Measurements from ENCODE around the gene SMURF2. TPM values are rescaled to one million over a fixed set of nuclear protein-coding genes. Genes with fewer than 3 reads are reported as not detected.
"Not testable (repeated sequence)": the region's sequence is repeated elsewhere in the genome, so short reads cannot be mapped to it uniquely, and the experiment has no call there.

Gene SMURF2
- polyA plus RNA-seq (ENCODE audit: insufficient read length in 4 of 4): 10 to 100 TPM; 31.0 to 40.4 (median 39.1) TPM

GRCh38 chr17:64661976-64662773 is at the start of gene SMURF2:
SMURF2 (minus strand) TSS chr17:64662307; CDS start chr17:64661880, 427 bp downstream.
- DNase-seq (ENCODE audit: low read depth in 4 of 4, low spot score in 3 of 4): peak in 3 of 4 donors; percentile 40 to 57 (median 52)

- no peak for DNase-seq (ENCODE audit: low read depth in 4 of 4, low spot score in 3 of 4)
Measured at GRCh38 chr17:64709481-64709880, 47.4 kb upstream of the SMURF2 start.

GRCh38 chr17:64707050-64707591 is 45.0 kb upstream of the SMURF2 start:
- DNase-seq (ENCODE audit: low read depth in 4 of 4, low spot score in 3 of 4): peak in 2 of 4 donors; percentile 22 to 28

DNA sequence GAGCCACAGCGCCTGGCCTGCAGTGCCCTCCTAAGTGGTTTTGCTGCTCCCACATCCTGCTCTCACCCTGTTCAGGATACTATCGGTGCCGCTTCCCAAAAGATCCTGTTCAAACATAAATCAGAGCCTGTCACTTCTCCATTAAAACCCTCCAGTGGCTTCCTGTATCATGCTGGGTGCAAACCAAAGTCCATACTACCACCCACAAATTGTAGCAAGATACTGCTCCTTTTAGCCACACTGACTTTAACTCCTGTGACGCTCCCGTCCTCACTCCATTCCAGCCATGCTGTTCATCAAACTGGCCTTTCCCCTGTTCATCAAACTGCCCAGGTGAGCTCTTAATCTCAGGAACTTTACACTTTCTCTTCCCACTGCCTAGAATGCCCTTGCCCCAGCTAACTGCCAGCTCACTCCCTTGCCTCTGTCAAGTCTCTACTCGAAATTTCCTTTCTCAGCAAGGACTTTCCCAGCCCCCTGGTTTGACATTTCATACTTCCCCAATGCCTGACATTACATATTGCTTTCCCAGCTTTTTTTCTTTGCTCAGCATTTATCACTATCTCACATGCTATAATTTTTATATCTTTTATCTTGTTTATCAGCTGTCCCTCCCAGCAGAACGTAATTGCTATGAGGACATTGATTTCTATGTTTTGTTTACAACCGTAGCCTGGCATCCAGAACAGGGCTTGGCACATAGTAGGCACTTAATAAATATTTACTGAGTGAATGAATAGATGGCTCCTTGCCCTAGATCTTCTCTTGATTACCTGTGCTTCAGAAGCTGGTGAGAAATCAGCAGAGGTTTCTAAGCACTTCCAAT is 44.3 kb upstream of the SMURF2 start:
- DNase-seq (ENCODE audit: low read depth in 4 of 4, low spot score in 3 of 4): no peak

GRCh38 chr17:64702815-64703214 is 40.7 kb upstream of the SMURF2 start:
- no peak for DNase-seq (ENCODE audit: low read depth in 4 of 4, low spot score in 3 of 4)

GRCh38 chr17:64698725-64699124 is 36.6 kb upstream of the SMURF2 start:
- DNase-seq (ENCODE audit: low read depth in 4 of 4, low spot score in 3 of 4): no peak

DNA sequence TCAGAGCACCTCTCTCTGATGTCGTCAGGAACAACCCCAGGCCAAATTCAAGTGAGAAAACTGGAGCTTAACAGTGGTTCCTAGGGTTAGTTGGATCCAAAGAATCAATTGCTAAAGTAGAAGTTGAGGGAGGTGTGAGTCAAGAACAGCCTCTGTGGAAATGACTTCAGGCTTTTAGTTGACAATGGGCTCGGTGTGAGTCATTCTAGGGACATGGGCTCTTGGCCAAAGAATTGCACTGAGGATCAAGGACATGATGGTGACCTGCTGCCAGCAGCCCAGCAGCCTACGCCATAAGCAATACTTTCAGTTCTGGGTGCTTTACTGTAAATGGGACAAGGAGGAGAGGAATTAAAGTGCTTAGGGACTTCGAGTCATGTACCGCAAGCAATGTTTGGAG is 32.1 kb upstream of the SMURF2 start:
- DNase-seq (ENCODE audit: low read depth in 4 of 4, low spot score in 3 of 4): no peak

- no peak for DNase-seq (ENCODE audit: low read depth in 4 of 4, low spot score in 3 of 4)
Measured at GRCh38 chr17:64692187-64692586, 30.1 kb upstream of the SMURF2 start.

- DNase-seq (ENCODE audit: low read depth in 4 of 4, low spot score in 3 of 4): no peak
Measured at GRCh38 chr17:64689106-64689505, 27.0 kb upstream of the SMURF2 start.

DNA sequence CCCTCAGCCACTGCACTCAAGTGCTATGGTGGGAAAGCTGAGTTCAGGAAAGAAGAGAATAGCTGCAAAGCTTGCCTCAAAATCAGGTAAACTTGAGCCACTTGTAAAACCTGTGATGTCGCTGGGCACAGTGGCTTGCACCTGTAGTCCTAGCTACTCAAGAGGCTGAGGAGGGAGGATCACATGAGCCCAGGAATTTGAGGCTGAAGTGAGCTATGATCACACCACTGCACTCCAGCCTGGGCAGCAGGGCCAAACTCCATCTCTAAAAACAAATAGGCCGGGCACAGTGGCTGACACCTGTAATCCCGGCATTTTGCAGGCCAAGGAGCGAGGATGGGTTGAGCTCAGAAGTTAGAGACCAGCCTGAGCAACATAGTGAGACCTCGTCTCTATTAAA is 26.4 kb upstream of the SMURF2 start:
- no peak for DNase-seq (ENCODE audit: low read depth in 4 of 4, low spot score in 3 of 4)

- no peak for DNase-seq (ENCODE audit: low read depth in 4 of 4, low spot score in 3 of 4)
Measured at GRCh38 chr17:64687961-64688360, 25.9 kb upstream of the SMURF2 start.

- DNase-seq (ENCODE audit: low read depth in 4 of 4, low spot score in 3 of 4): no peak
Measured at GRCh38 chr17:64687376-64687775, 25.3 kb upstream of the SMURF2 start.

DNA sequence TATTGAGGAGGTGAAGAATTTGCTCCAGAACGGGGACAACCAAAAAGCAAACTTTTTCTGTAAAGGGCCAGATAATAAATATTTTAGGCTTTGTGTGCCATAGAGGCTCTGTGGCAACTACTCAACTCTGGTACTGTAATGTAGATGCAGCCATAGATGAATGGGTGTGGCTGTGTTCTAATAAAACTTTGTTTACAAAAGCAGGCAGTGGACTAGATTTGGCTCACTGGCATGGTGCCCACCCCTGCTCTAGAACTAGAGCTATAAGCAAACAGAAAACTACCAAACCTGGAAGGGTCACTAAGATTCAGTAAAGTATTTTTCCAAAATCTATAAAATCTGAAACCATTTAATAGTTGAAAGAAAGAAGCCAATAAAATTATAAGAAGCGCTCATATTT is 24.6 kb upstream of the SMURF2 start:
- DNase-seq (ENCODE audit: low read depth in 4 of 4, low spot score in 3 of 4): no peak

GRCh38 chr17:64685705-64686104 is 23.6 kb upstream of the SMURF2 start:
- no peak for DNase-seq (ENCODE audit: low read depth in 4 of 4, low spot score in 3 of 4)

GRCh38 chr17:64683796-64684195 is 21.7 kb upstream of the SMURF2 start:
- no peak for DNase-seq (ENCODE audit: low read depth in 4 of 4, low spot score in 3 of 4)

GRCh38 chr17:64682261-64683181 is 20.4 kb upstream of the SMURF2 start:
- no peak for DNase-seq (ENCODE audit: low read depth in 4 of 4, low spot score in 3 of 4)

- no peak for DNase-seq (ENCODE audit: low read depth in 4 of 4, low spot score in 3 of 4)
Measured at GRCh38 chr17:64679710-64680216, 17.7 kb upstream of the SMURF2 start.

DNA sequence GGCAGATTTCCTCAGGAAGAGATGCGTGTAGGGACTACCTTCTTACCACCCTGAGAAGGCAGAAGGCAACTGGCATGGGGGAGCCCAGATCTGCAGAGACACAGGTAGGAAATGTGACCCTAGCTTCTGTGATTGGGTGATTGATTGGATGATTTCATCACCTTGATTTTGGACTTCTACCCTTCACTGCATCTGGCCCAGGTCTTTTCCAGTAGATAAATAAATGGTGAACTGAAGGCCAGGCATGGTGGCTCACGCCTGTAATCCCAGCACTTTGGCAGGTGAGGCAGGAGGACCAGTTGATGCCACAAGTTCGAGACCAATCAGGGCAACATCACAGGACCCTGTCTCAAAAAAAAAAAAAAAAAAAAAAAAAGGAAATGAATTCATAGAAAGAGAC is 14.7 kb upstream of the SMURF2 start:
- no peak for DNase-seq (ENCODE audit: low read depth in 4 of 4, low spot score in 3 of 4)

DNA sequence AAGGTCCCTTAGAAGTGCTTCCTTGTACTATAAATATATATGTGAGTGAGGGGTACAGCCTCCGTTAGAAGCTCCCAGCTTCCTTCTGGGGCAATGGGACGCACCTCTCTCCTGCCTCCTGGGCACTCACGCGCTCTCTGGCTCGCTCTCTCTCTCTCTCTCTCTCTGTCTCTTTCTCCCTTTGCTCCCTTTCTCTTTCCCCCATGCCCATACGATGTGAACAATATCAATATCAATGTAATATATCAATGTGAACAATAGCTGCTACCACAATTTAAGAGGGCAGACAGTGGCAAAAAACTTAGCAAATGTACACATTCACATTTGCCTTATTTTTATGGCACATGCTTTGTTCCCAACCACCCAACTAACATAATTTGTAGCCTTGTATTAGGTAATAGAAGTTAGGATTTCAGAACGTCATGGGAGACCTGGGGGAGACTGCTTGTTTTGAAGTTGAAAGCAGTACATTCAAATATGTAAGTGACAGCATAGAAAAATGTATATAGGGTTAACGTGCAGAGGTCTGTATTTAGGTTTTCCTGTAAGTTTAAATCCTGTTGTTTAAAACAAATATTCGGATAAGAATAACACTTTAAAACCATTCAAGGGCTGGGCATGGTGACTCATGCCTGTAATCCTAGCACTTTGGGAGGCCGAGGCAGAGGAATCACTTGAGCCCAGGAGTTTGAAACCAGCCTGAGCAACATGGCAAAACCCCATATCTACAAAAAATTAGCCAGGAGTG is 8.9 kb upstream of the SMURF2 start:
- DNase-seq (ENCODE audit: low read depth in 4 of 4, low spot score in 3 of 4): not testable (repeated sequence)
